ENCODE measurements around the gene VIL1. TPM values are rescaled to one million over a fixed set of nuclear protein-coding genes. Genes with fewer than 3 reads are reported as not detected.
A peak's percentile ranks its signal among the peaks of the same experiment; 100 is the strongest.

The VIL1 gene
- total RNA-seq, 1 donor: not detected

DNA sequence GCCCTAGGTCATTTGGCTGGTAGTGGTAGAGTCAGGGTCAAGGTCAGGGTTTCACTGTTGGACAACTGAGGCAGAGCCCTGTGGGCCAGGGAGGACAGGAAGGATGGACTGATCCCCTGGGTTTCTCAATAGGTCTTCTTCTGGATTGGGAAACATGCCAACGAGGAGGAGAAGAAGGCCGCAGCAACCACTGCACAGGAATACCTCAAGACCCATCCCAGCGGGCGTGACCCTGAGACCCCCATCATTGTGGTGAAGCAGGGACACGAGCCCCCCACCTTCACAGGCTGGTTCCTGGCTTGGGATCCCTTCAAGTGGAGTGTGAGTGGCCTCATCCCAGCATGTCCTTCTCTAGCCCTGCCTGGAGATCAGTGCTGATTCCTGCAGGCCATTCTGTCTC is 18.1 kb downstream of the VIL1 start:
- no peak overlapping the region for H2AFZ ChIP-seq (ENCODE audit: low read length)
- no peak overlapping the region for H3K27ac ChIP-seq (ENCODE audit: low read depth, low read length)
- H4K20me1 ChIP-seq (ENCODE audit: insufficient read depth, low read length): no peaks in the 10 kb centered on the region
- H3K4me1 ChIP-seq (ENCODE audit: insufficient read depth, low read length): no peaks in the 10 kb centered on the region
- H3K79me2 ChIP-seq (ENCODE audit: insufficient read depth, low read length): no peaks in the 10 kb centered on the region
- H3K4me3 ChIP-seq (ENCODE audit: insufficient read depth, low read length): no peak overlapping the region
- DNase-seq (ENCODE audit: insufficient read length, low spot score, missing footprints): no peak
- TF ChIP-seq, protein P1, sequence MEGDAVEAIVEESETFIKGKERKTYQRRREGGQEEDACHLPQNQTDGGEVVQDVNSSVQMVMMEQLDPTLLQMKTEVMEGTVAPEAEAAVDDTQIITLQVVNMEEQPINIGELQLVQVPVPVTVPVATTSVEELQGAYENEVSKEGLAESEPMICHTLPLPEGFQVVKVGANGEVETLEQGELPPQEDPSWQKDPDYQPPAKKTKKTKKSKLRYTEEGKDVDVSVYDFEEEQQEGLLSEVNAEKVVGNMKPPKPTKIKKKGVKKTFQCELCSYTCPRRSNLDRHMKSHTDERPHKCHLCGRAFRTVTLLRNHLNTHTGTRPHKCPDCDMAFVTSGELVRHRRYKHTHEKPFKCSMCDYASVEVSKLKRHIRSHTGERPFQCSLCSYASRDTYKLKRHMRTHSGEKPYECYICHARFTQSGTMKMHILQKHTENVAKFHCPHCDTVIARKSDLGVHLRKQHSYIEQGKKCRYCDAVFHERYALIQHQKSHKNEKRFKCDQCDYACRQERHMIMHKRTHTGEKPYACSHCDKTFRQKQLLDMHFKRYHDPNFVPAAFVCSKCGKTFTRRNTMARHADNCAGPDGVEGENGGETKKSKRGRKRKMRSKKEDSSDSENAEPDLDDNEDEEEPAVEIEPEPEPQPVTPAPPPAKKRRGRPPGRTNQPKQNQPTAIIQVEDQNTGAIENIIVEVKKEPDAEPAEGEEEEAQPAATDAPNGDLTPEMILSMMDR (IDR thresholded peaks at IDR 0.05; ENCODE audit: extremely low read depth, low read depth, low read length): no peak
- H3K36me3 ChIP-seq (ENCODE audit: insufficient read depth, low read length): no peaks in the 10 kb centered on the region
- no peak overlapping the region for H3K4me2 ChIP-seq (ENCODE audit: insufficient read depth, low read length)
- H3K9me3 ChIP-seq (ENCODE audit: low read depth, low read length): no peaks in the 10 kb centered on the region
- H3K27me3 ChIP-seq (ENCODE audit: insufficient read depth, low read length): peaks cover 4% of the 10 kb centered on the region

DNA sequence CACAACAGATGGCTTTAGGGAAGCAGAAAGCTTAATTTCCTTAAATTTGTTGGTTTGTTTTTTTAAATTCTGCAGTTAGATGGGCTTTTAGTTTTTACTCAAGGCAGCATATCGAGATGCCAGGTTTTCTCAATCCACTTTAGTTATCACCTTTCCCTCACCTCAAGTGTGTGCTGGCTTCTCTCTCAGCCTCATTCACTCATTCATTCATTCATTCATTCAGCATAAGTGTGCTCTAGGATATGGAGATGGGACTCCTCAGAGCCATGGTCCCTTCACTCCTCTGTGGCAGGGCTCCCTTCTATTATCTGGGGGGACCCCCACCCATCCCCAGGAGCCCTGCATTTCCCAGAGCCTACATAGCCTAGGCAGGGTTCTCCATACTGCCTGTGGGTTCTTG is 19.0 kb downstream of the VIL1 start:
- Histone ChIP-seq H3K36me3 (ENCODE audit: insufficient read depth, low read length) (no peaks in the 10 kb centered on the region), H3K4me1 (ENCODE audit: insufficient read depth, low read length) (no peaks in the 10 kb centered on the region), H3K4me2 (ENCODE audit: insufficient read depth, low read length) (no peak overlapping the region), H3K79me2 (ENCODE audit: insufficient read depth, low read length) (no peaks in the 10 kb centered on the region), H3K4me3 (ENCODE audit: insufficient read depth, low read length) (no peak overlapping the region), H4K20me1 (ENCODE audit: insufficient read depth, low read length) (no peaks in the 10 kb centered on the region), H3K9me3 (ENCODE audit: low read depth, low read length) (no peaks in the 10 kb centered on the region), H2AFZ (ENCODE audit: low read length) (no peak overlapping the region), H3K27me3 (ENCODE audit: insufficient read depth, low read length) (no peaks in the 10 kb centered on the region), H3K27ac (ENCODE audit: low read depth, low read length) (no peak overlapping the region)
- DNase-seq (ENCODE audit: insufficient read length, low spot score, missing footprints): peak; percentile 8
- TF ChIP-seq, protein P1 (IDR thresholded peaks at IDR 0.05; ENCODE audit: extremely low read depth, low read depth, low read length): no peak

DNA sequence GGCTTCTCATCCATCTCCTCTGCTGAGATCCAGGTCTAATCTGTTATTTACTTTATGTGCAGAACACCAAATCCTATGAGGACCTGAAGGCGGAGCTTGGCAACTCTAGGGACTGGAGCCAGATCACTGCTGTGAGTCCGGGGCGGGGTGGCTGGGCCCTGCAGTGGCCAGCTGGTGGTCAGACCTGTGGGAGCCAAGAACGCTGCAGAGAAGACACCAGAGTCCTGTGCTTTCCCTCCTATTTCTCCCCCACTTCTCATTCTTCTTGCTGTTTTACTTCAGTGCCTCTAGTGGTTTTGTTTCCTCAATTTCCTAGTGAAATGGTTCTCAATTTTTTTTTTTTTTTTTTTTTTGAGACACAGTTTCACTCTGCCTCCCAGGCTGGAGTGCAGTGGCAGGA is 19.7 kb downstream of the VIL1 start:
- no peak overlapping the region for H3K4me2 ChIP-seq (ENCODE audit: insufficient read depth, low read length)
- peak; percentile 19 for DNase-seq (ENCODE audit: insufficient read length, low spot score, missing footprints)
- H3K27ac ChIP-seq (ENCODE audit: low read depth, low read length): no peak overlapping the region
- no peaks in the 10 kb centered on the region for H4K20me1 ChIP-seq (ENCODE audit: insufficient read depth, low read length)
- TF ChIP-seq, protein P1 (IDR thresholded peaks at IDR 0.05; ENCODE audit: extremely low read depth, low read depth, low read length): no peak
- no peaks in the 10 kb centered on the region for H3K4me1 ChIP-seq (ENCODE audit: insufficient read depth, low read length)
- no peak overlapping the region for H3K4me3 ChIP-seq (ENCODE audit: insufficient read depth, low read length)
- H3K9me3 ChIP-seq (ENCODE audit: low read depth, low read length): no peaks in the 10 kb centered on the region
- no peak overlapping the region for H2AFZ ChIP-seq (ENCODE audit: low read length)
- no peaks in the 10 kb centered on the region for H3K36me3 ChIP-seq (ENCODE audit: insufficient read depth, low read length)
- H3K79me2 ChIP-seq (ENCODE audit: insufficient read depth, low read length): no peaks in the 10 kb centered on the region
- H3K27me3 ChIP-seq (ENCODE audit: insufficient read depth, low read length): no peaks in the 10 kb centered on the region

DNA sequence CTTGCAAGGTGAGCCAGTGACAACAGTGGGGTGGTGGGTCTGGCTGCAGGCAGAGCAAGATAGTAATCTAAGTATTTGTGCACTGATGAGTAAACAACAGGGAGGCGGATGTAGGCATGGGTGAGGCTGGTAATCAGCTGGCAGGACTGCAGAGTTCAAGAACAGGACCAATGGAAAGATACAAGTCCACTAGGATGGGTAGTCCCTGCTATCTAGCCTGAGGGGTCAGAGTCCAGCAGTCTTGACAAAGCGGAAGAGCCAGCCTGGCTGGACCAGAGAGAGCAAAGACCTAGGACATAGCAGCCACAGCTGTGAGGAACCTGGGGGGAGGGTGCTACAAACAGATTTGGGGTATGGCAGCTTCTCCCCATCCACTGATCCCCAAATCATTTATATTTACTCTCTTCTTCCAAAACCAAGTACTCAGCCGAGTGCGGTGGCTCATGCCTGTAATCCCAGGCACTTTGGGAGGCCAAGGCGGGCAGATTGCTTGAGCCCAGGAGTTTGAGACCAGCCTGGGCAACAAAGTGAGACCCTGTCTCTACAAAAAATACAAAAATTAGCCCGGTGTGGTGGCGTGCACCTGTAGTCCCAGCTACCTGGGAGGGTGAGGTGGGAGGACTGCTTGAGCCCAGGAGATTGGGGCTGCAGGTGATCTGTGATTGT is 25.9 kb downstream of the VIL1 start:
- TF ChIP-seq, protein P1 (IDR thresholded peaks at IDR 0.05; ENCODE audit: extremely low read depth, low read depth, low read length): no peak
- Histone ChIP-seq H3K4me2 (ENCODE audit: insufficient read depth, low read length) (no peak overlapping the region), H3K9me3 (ENCODE audit: low read depth, low read length) (no peaks in the 10 kb centered on the region), H3K27ac (ENCODE audit: low read depth, low read length) (no peak overlapping the region), H3K4me3 (ENCODE audit: insufficient read depth, low read length) (no peak overlapping the region), H3K79me2 (ENCODE audit: insufficient read depth, low read length) (no peaks in the 10 kb centered on the region), H2AFZ (ENCODE audit: low read length) (no peak overlapping the region), H3K27me3 (ENCODE audit: insufficient read depth, low read length) (no peaks in the 10 kb centered on the region), H3K4me1 (ENCODE audit: insufficient read depth, low read length) (no peaks in the 10 kb centered on the region), H3K36me3 (ENCODE audit: insufficient read depth, low read length) (no peaks in the 10 kb centered on the region), H4K20me1 (ENCODE audit: insufficient read depth, low read length) (no peaks in the 10 kb centered on the region)
- no peak for DNase-seq (ENCODE audit: insufficient read length, low spot score, missing footprints)
